HuH-7 (cell line): ENCODE data around the gene OR4N5.
"Not testable (repeated sequence)": the region's sequence is repeated elsewhere in the genome, so short reads cannot be mapped to it uniquely, and the experiment has no call there.

Experiments used
- DNase-seq: peaks from one replicate; pipeline ENCODE4 v3.0.0; 2011; ENCODE audit warnings: low spot score

Gene OR4N5

GRCh38 chr14:20138520-20138919 is at the start of gene OR4N5:
TSS of gene OR4N5 (plus strand) at chr14:20138820. CDS start at chr14:20143736, 4,916 bp downstream.
- DNase-seq: no peak

GRCh38 chr14:20092050-20092449 is 46.6 kb upstream of the OR4N5 start:
- no peak for DNase-seq

GRCh38 chr14:20093442-20093841 is 45.2 kb upstream of the OR4N5 start:
- DNase-seq: no peak

GRCh38 chr14:20098926-20099770 is 39.5 kb upstream of the OR4N5 start:
- DNase-seq: not testable (repeated sequence)

- no peak for DNase-seq
These were observed 28.2 kb upstream of the OR4N5 start, which contains the start of gene OR4K17 for GRCh38 chr14:20110438-20110837. TSS of gene OR4K17 (plus strand) at chr14:20110739. CDS start at chr14:20117500, 6,761 bp downstream.

GRCh38 chr14:20112321-20112720 is 26.3 kb upstream of the OR4N5 start:
- no peak for DNase-seq

GRCh38 chr14:20116748-20117147 is 21.9 kb upstream of the OR4N5 start:
- DNase-seq: no peak

GRCh38 chr14:20118795-20119194 is 19.8 kb upstream of the OR4N5 start:
- no peak for DNase-seq

- no peak for DNase-seq
These were observed 5.3 kb downstream of the OR4N5 start for GRCh38 chr14:20143911-20144310.

GRCh38 chr14:20144820-20145219 is 6.2 kb downstream of the OR4N5 start:
- no peak for DNase-seq

- DNase-seq: no peak
These were observed 25.8 kb downstream of the OR4N5 start for GRCh38 chr14:20164462-20164861.

GRCh38 chr14:20167091-20167490 is 28.5 kb downstream of the OR4N5 start:
- no peak for DNase-seq

- DNase-seq: not testable (repeated sequence)
These were observed 31.2 kb downstream of the OR4N5 start for GRCh38 chr14:20169852-20170251.

- not testable (repeated sequence) for DNase-seq
These were observed 35.6 kb downstream of the OR4N5 start for GRCh38 chr14:20174205-20174604.

- no peak for DNase-seq
These were observed 37.7 kb downstream of the OR4N5 start for GRCh38 chr14:20176330-20176729.

- DNase-seq: no peak
These were observed 38.9 kb downstream of the OR4N5 start for GRCh38 chr14:20177433-20177974.

GRCh38 chr14:20179218-20179617 is 40.6 kb downstream of the OR4N5 start:
- no peak for DNase-seq

GRCh38 chr14:20179880-20180279 is 41.3 kb downstream of the OR4N5 start:
- DNase-seq: no peak

- DNase-seq: no peak
These were observed 41.9 kb downstream of the OR4N5 start for GRCh38 chr14:20180486-20180885.

GRCh38 chr14:20184181-20184580 is 45.6 kb downstream of the OR4N5 start:
- no peak for DNase-seq

GRCh38 chr14:20190596-20190995 is 52.0 kb downstream of the OR4N5 start, which contains the start of gene OR11G2:
TSS of gene OR11G2 (plus strand) at chr14:20190896. CDS start at chr14:20197438, 6,542 bp downstream.
- no peak for DNase-seq

GRCh38 chr14:20191396-20191795 is 52.8 kb downstream of the OR4N5 start:
- no peak for DNase-seq

- no peak for DNase-seq
These were observed 55.5 kb downstream of the OR4N5 start for GRCh38 chr14:20194101-20194500.
